SK-N-SH (cell line): ENCODE measurements around the gene FGD6. TPM values are rescaled to one million over a fixed set of nuclear protein-coding genes. Genes with fewer than 3 reads are reported as not detected.

Source experiments
- CTCF ChIA-PET: fragments of 300-600, 350-600 bp; formaldehyde crosslinking; extraction: SDS; loops from one replicate; lab custom pipeline; 2021; lab: Yijun Ruan, JAX
- POLR2A ChIA-PET: fragments of 350-600 bp; sonication (Branson Sonifier 250); formaldehyde crosslinking; extraction: SDS; loops from one replicate; lab custom pipeline; 2020; ENCODE audit warnings: antibody characterized with exemption, inconsistent platforms; lab: Yijun Ruan, JAX
- DNase-seq: peaks from one replicate; pipeline ENCODE4 v3.0.0; 2012
- H2AFZ ChIP-seq: fragments of 200-600 bp; sonication (generic); 2 replicates; pipeline ENCODE4 v1.8.1; 2016; ENCODE audit warnings: antibody characterized with exemption, mild to moderate bottlenecking, low read depth
- H3F3A ChIP-seq: fragments of 200-600 bp; sonication (generic); replicated peaks from 2 replicates; pipeline ENCODE3; 2016; ENCODE audit warnings: antibody characterized with exemption, mild to moderate bottlenecking; ENCODE audit not compliant: insufficient read depth
- H3K27ac ChIP-seq, 2 experiments: fragments of 200-500 bp in 1 of 2; fragments of 200-600 bp in 1 of 2; sonication (Bioruptor generic) in 1 of 2; sonication (generic), shearing (Covaris generic) in 1 of 2; 2 replicates each; pipeline versions ENCODE4 v1.5.1 to v1.6.1; 2014 to 2016; ENCODE audit warnings: low read depth in 2 of 2, inconsistent platforms in 1 of 2, low read length in 1 of 2, mild to moderate bottlenecking in 1 of 2, mixed read lengths in 1 of 2
- H3K27me3 ChIP-seq: fragments of 200-600 bp; sonication (generic), shearing (Covaris generic); 2 replicates; pipeline ENCODE4 v1.6.1; 2016; ENCODE audit warnings: mixed run types; ENCODE audit not compliant: insufficient read depth
- H3K36me3 ChIP-seq, 2 experiments: fragments of 200-500 bp in 1 of 2; fragments of 200-600 bp in 1 of 2; sonication (Bioruptor generic) in 1 of 2; sonication (generic) in 1 of 2; replicated peaks in 1 of 2; 2 replicates each; pipeline versions ENCODE3 to v1.5.1; 2014 to 2016; ENCODE audit warnings: low read length in 1 of 2, mild to moderate bottlenecking in 1 of 2; ENCODE audit not compliant: insufficient read depth in 2 of 2, control insufficient read depth in 1 of 2
- H3K4me1 ChIP-seq, 2 experiments: fragments of 200-500 bp in 1 of 2; fragments of 200-600 bp in 1 of 2; sonication (Bioruptor generic) in 1 of 2; sonication (generic), shearing (Covaris generic) in 1 of 2; 2 replicates each; pipeline versions ENCODE4 v1.5.1 to v1.6.1; 2014 to 2016; ENCODE audit warnings: low read depth in 1 of 2, low read length in 1 of 2, mixed run types in 1 of 2; ENCODE audit not compliant: insufficient read depth in 2 of 2, control insufficient read depth in 1 of 2
- H3K4me2 ChIP-seq: fragments of 200-600 bp; sonication (generic), shearing (Covaris generic); 2 replicates; pipeline ENCODE4 v1.6.1; 2017; ENCODE audit warnings: mixed run types
- H3K4me3 ChIP-seq, 2 experiments: fragments of 200-500 bp in 1 of 2; fragments of 200-600 bp in 1 of 2; sonication (Bioruptor generic) in 1 of 2; sonication (generic), shearing (Covaris generic) in 1 of 2; 2 replicates each; pipeline versions ENCODE4 v1.5.1 to v1.8.1; 2014 to 2016; ENCODE audit warnings: low read depth in 2 of 2, inconsistent platforms in 1 of 2, low read length in 1 of 2, mild to moderate bottlenecking in 1 of 2, mixed read lengths in 1 of 2, moderate library complexity in 1 of 2
- H3K79me2 ChIP-seq: fragments of 200-600 bp; sonication (generic); 2 replicates; pipeline ENCODE4 v1.8.1; 2017; ENCODE audit warnings: mild to moderate bottlenecking; ENCODE audit not compliant: insufficient read depth
- H3K9ac ChIP-seq: fragments of 200-600 bp; sonication (generic); 2 replicates; pipeline ENCODE4 v1.6.1; 2017; ENCODE audit warnings: mixed run types
- H3K9me2 ChIP-seq: fragments of 200-600 bp; sonication (generic); 2 replicates; pipeline ENCODE4 v1.6.1; 2017; ENCODE audit warnings: mixed run types
- H3K9me3 ChIP-seq: fragments of 200-600 bp; sonication (generic); 2 replicates; pipeline ENCODE4 v1.6.1; 2017; ENCODE audit warnings: mixed run types, mild to moderate bottlenecking, moderate library complexity
- H4K20me1 ChIP-seq: fragments of 200-600 bp; sonication (generic); 2 replicates; pipeline ENCODE4 v1.6.1; 2017; ENCODE audit warnings: mild to moderate bottlenecking, mixed run types; ENCODE audit not compliant: insufficient read depth
- FOXJ3 ChIP-seq: sonication (generic); formaldehyde crosslinking; IDR thresholded peaks from 2 replicates; pipeline ENCODE4 v1.5.1; 2020; ENCODE audit warnings: mild to moderate bottlenecking, missing genetic modification reagents
- FOXM1 ChIP-seq: IDR thresholded peaks from 2 replicates; pipeline ENCODE4 v1.4.0; 2012; ENCODE audit warnings: low read depth, mild to moderate bottlenecking
- IRF3 ChIP-seq: fragments of 150-350 bp; IDR thresholded peaks from 2 replicates; pipeline ENCODE4 v1.6.1; 2016; ENCODE audit warnings: mild to moderate bottlenecking, low read depth, low read length
- JUND ChIP-seq: IDR thresholded peaks from 2 replicates; pipeline ENCODE4 v1.4.0; 2012
- MAX ChIP-seq: IDR thresholded peaks from 2 replicates; pipeline ENCODE4 v1.4.0; 2012; ENCODE audit warnings: low read depth
- MXI1 ChIP-seq: IDR thresholded peaks from 2 replicates; pipeline ENCODE4 v1.6.1; 2012; ENCODE audit warnings: mild to moderate bottlenecking, low read depth, low read length, improper control_type of control experiment
- PBX3 ChIP-seq: IDR thresholded peaks from 2 replicates; pipeline ENCODE4; 2012
- RAD21 ChIP-seq: IDR thresholded peaks from 2 replicates; pipeline ENCODE4 v1.6.1; 2012; ENCODE audit warnings: mild to moderate bottlenecking, low read length
- USF1 ChIP-seq: IDR thresholded peaks from 2 replicates; pipeline ENCODE4 v1.4.0; 2012; ENCODE audit warnings: low read depth, borderline replicate concordance
- ZBTB33 ChIP-seq: IDR thresholded peaks from 2 replicates; pipeline ENCODE4 v1.4.0; 2012; ENCODE audit warnings: low read depth, borderline replicate concordance
- WGBS: methylation state at CpG from one replicate; pipeline ENCODE4 v1.1.6; 2017; ENCODE audit warnings: low lambda C conversion rate; 5-methylcytosine and 5-hydroxymethylcytosine counted together
- polyA plus RNA-seq, 3 experiments: library from polyadenylated mRNA; depleted of rRNA; stranded (reverse); fragments of >200 nt; gene quantifications; 2 replicates each; pipeline ENCODE4 v1.2.3, GENCODE V29; 2012

Gene FGD6
- polyA plus RNA-seq, 1 of the 3 experiments (the other 2 are of a cell fraction): 2.8 TPM

GRCh38 chr12:95059984-95060383, 157.3 kb downstream of the FGD6 start:
- TF ChIP-seq MXI1 (no peak), ZBTB33 (no peak)
- no peak overlapping the region for H3K27ac ChIP-seq
- no peak overlapping the region for H3K4me2 ChIP-seq
- no peak overlapping the region for H3K4me3 ChIP-seq
- H3K9me3 ChIP-seq: no peaks in the 10 kb centered on the region
- WGBS: 92% methylated on average over 4 of the region's 4 CpGs
- no peak overlapping the region for H2AFZ ChIP-seq
- H4K20me1 ChIP-seq: no peaks in the 10 kb centered on the region
- H3F3A ChIP-seq: no peaks in the 10 kb centered on the region
- no peaks in the 10 kb centered on the region for H3K4me1 ChIP-seq
- H3K9me2 ChIP-seq: no peaks in the 10 kb centered on the region
- CTCF ChIA-PET: no interaction called here
- no peak overlapping the region for H3K9ac ChIP-seq
- H3K36me3 ChIP-seq: peaks cover 52 to 69% of the 10 kb centered on the region in 2 experiments
- H3K79me2 ChIP-seq: no peaks in the 10 kb centered on the region
- DNase-seq: no peak
- H3K27me3 ChIP-seq: no peaks in the 10 kb centered on the region
- POLR2A ChIA-PET: no interaction called here

GRCh38 chr12:95057424-95057823, 159.8 kb downstream of the FGD6 start:
- no peaks in the 10 kb centered on the region for H3K9me3 ChIP-seq
- CTCF ChIA-PET: interaction anchor here (1.1 to 1.6 kb wide), 3 partner anchors 9 to 77 kb away, joined by 3 read pairs; partner anchors contain the start of gene NR2C1
- H4K20me1 ChIP-seq: no peaks in the 10 kb centered on the region
- peaks cover 41 to 64% of the 10 kb centered on the region in 2 experiments for H3K36me3 ChIP-seq
- no peak overlapping the region for H3K4me3 ChIP-seq
- H3K9ac ChIP-seq: no peak overlapping the region
- no peak for TF ChIP-seq MXI1
- TF ChIP-seq FOXJ3: no peak
- TF ChIP-seq JUND: no peak
- TF ChIP-seq MAX: no peak
- TF ChIP-seq PBX3: no peak
- TF ChIP-seq FOXM1: no peak
- no peak for TF ChIP-seq USF1
- no peak for TF ChIP-seq RAD21
- TF ChIP-seq IRF3: no peak
- TF ChIP-seq, all 33 proteins: peak for 0
- Histone ChIP-seq H3K4me1 (no peaks in the 10 kb centered on the region), H2AFZ (no peak overlapping the region), H3K27ac (no peak overlapping the region), H3K79me2 (no peaks in the 10 kb centered on the region), H3F3A (no peaks in the 10 kb centered on the region), H3K4me2 (no peak overlapping the region), H3K9me2 (no peaks in the 10 kb centered on the region), H3K27me3 (no peaks in the 10 kb centered on the region)
- POLR2A ChIA-PET: no interaction called here
- WGBS: 95% methylated on average over 3 of the region's 3 CpGs
- DNase-seq: no peak
